IMR-90 (cell line): ENCODE data around the gene VWA7.

Source experiments
- BHLHE40 ChIP-seq: fragments of 150-350 bp; IDR thresholded peaks from 2 replicates; pipeline ENCODE4 v1.6.1; 2016; ENCODE audit warnings: mild to moderate bottlenecking, low read depth, low read length
- CEBPB ChIP-seq: IDR thresholded peaks from 2 replicates; pipeline ENCODE4 v1.6.1; 2012; ENCODE audit warnings: low read depth, low read length, improper control_type of control experiment
- MAFK ChIP-seq: IDR thresholded peaks from 2 replicates; pipeline ENCODE4 v1.6.1; 2012; ENCODE audit warnings: low read depth, low read length, improper control_type of control experiment
- MAZ ChIP-seq: IDR thresholded peaks from 2 replicates; pipeline ENCODE4 v1.6.1; 2012; ENCODE audit warnings: low read depth, mild to moderate bottlenecking, low read length, improper control_type of control experiment, moderate library complexity, borderline replicate concordance
- MXI1 ChIP-seq: IDR thresholded peaks from 2 replicates; pipeline ENCODE4 v1.6.1; 2012; ENCODE audit warnings: low read depth, mild to moderate bottlenecking, low read length, moderate library complexity, borderline replicate concordance
- POLR2A ChIP-seq: IDR thresholded peaks from 2 replicates; pipeline ENCODE4 v1.6.1; 2012; ENCODE audit warnings: mild to moderate bottlenecking, low read depth, low read length
- RAD21 ChIP-seq: IDR thresholded peaks from 2 replicates; pipeline ENCODE4 v1.6.1; 2012; ENCODE audit warnings: low read length, improper control_type of control experiment
- RCOR1 ChIP-seq: IDR thresholded peaks from 2 replicates; pipeline ENCODE4 v1.6.1; 2012; ENCODE audit warnings: mild to moderate bottlenecking, low read length, improper control_type of control experiment; ENCODE audit not compliant: insufficient replicate concordance
- RFX5 ChIP-seq: IDR thresholded peaks from 2 replicates; pipeline ENCODE4 v1.8.0; 2012; ENCODE audit warnings: low read depth, mild to moderate bottlenecking, low read length, moderate library complexity
- SMC3 ChIP-seq: fragments of 150-350 bp; IDR thresholded peaks from 2 replicates; pipeline ENCODE4 v1.6.1; 2016; ENCODE audit warnings: low read depth, mild to moderate bottlenecking, antibody characterized with exemption, low read length, moderate library complexity
- TF ChIP-seq, protein P1 (sequence below): conservative IDR thresholded peaks from 2 replicates; pipeline ENCODE4 v1.5.1; 2012; ENCODE audit warnings: mild to moderate bottlenecking, low read depth, low read length, improper control_type of control experiment
- TF ChIP-seq, protein P2 (sequence below): fragments of 150-350 bp; IDR thresholded peaks from 2 replicates; pipeline ENCODE4 v1.6.1; 2016; ENCODE audit warnings: low read depth, mild to moderate bottlenecking, low read length, moderate library complexity, borderline replicate concordance
- TF ChIP-seq, protein P3 (sequence below): fragments of 150-350 bp; IDR thresholded peaks from 2 replicates; pipeline ENCODE4 v1.6.1; 2017; ENCODE audit warnings: mild to moderate bottlenecking, antibody characterized with exemption, low read length, low read depth

DNA sequence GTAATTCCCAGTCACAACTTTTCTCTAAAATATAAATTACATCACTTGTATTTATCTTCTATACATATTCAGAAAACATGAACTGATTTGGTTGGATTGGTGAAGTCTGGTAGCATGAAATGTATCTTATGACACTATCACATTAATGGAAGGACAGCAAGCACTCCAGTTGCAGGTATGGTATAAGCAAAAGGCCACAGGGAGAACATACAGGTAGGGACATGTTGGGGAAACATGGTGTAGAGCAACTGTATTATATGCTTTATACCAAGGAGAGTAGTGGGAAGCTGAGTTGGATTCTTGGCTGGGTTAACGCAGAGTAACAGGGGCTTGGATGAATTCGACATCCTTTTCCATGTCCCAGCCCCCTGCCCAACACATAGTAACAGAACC lies 19.9 kb upstream of the VWA7 start:
- TF ChIP-seq, protein P1, sequence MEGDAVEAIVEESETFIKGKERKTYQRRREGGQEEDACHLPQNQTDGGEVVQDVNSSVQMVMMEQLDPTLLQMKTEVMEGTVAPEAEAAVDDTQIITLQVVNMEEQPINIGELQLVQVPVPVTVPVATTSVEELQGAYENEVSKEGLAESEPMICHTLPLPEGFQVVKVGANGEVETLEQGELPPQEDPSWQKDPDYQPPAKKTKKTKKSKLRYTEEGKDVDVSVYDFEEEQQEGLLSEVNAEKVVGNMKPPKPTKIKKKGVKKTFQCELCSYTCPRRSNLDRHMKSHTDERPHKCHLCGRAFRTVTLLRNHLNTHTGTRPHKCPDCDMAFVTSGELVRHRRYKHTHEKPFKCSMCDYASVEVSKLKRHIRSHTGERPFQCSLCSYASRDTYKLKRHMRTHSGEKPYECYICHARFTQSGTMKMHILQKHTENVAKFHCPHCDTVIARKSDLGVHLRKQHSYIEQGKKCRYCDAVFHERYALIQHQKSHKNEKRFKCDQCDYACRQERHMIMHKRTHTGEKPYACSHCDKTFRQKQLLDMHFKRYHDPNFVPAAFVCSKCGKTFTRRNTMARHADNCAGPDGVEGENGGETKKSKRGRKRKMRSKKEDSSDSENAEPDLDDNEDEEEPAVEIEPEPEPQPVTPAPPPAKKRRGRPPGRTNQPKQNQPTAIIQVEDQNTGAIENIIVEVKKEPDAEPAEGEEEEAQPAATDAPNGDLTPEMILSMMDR = no peak
- no peak for TF ChIP-seq POLR2A
- no peak for TF ChIP-seq CEBPB
- TF ChIP-seq MAFK = no peak
- TF ChIP-seq SMC3 = no peak
- no peak for TF ChIP-seq MAZ
- no peak for TF ChIP-seq RAD21
- no peak for TF ChIP-seq RCOR1
- TF ChIP-seq, protein P2, sequence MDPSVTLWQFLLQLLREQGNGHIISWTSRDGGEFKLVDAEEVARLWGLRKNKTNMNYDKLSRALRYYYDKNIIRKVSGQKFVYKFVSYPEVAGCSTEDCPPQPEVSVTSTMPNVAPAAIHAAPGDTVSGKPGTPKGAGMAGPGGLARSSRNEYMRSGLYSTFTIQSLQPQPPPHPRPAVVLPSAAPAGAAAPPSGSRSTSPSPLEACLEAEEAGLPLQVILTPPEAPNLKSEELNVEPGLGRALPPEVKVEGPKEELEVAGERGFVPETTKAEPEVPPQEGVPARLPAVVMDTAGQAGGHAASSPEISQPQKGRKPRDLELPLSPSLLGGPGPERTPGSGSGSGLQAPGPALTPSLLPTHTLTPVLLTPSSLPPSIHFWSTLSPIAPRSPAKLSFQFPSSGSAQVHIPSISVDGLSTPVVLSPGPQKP = no peak
- TF ChIP-seq, protein P3, sequence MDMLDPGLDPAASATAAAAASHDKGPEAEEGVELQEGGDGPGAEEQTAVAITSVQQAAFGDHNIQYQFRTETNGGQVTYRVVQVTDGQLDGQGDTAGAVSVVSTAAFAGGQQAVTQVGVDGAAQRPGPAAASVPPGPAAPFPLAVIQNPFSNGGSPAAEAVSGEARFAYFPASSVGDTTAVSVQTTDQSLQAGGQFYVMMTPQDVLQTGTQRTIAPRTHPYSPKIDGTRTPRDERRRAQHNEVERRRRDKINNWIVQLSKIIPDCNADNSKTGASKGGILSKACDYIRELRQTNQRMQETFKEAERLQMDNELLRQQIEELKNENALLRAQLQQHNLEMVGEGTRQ = no peak
- TF ChIP-seq RFX5 = no peak
- no peak for TF ChIP-seq MXI1
- TF ChIP-seq BHLHE40 = no peak
